Activated B cell treated with CpG ODN at 0.5 μM for 24 hours (primary cell): ENCODE results near the gene PREX1. TPM values are rescaled to one million over a fixed set of nuclear protein-coding genes. Genes with fewer than 3 reads are reported as not detected.

Source experiments
- ATAC-seq: fragments of 200-7000 bp; cut with Tn5 transposase; one replicate; pipeline ENCODE4 v1.10.0; 2021; ENCODE audit warnings: low read depth, mild to moderate bottlenecking, moderate library complexity
- CTCF ChIA-PET: fragments of 350-600 bp; sonication (Branson Sonifier 250); formaldehyde crosslinking; loops from one replicate; lab custom pipeline; 2021; ENCODE audit warnings: antibody characterized with exemption; lab: Charles Lee
- POLR2A ChIA-PET: fragments of 350-600 bp; sonication (Branson Sonifier 250); formaldehyde crosslinking; loops from one replicate; lab custom pipeline; 2021; ENCODE audit warnings: antibody characterized with exemption; lab: Charles Lee
- DNase-seq: peaks from one replicate; pipeline ENCODE4 v3.0.0; 2022
- H3K27ac Mint-ChIP-seq: one replicate; pipeline ENCODE4 v1.8.0; 2020; ENCODE audit warnings: mixed read lengths
- H3K27me3 Mint-ChIP-seq: one replicate; pipeline ENCODE4 v1.8.0; 2021; ENCODE audit warnings: mixed read lengths
- H3K36me3 Mint-ChIP-seq: one replicate; pipeline ENCODE4 v1.8.0; 2021; ENCODE audit warnings: low read depth, mixed read lengths
- H3K4me1 Mint-ChIP-seq: one replicate; pipeline ENCODE4 v1.8.0; 2021; ENCODE audit warnings: mixed read lengths
- H3K4me3 Mint-ChIP-seq: one replicate; pipeline ENCODE4 v1.8.0; 2020; ENCODE audit warnings: mild to moderate bottlenecking, mixed read lengths
- H3K9me3 Mint-ChIP-seq: one replicate; pipeline ENCODE4 v1.8.0; 2020; ENCODE audit warnings: mixed read lengths
- intact Hi-C: fragments of 100-400 bp; cut with micrococcal nuclease; formaldehyde crosslinking; loops from one replicate; pipeline ENCODE4 v1.15.1; 2024
- total RNA-seq: library from RNA; stranded (reverse); gene quantifications from 2 replicates; pipeline ENCODE4 v1.2.3, GENCODE V29; 2022
- TF ChIP-seq, protein P1 (sequence below): fragments of 200-600 bp; IDR thresholded peaks from one replicate; pipeline ENCODE4 v1.8.0; 2022; ENCODE audit warnings: antibody characterized with exemption, mild to moderate bottlenecking

The PREX1 gene
- total RNA-seq, 1 donor from 2014 or later: 71.4 TPM

DNA sequence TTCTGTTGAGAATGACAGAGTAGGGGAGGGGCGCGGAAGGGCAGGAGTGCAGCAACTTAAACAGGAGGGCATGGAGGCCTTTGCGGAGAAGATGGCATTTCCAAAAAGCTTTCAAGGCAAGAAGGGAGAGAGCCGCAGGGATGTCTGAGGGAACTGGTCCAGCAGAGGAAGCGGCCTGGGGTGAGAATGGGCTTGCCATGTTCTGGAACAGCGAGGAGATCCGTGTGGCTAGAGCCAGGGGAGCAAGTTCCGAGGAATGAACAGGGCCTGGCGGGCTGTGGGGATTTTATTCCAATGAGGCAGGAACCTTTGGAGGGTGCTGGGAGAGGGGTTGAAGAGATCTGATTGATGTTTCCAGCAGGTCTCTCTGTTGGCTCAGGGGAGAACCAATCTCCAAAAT, 86.1 kb downstream of the PREX1 start:
- no peaks in the 10 kb centered on the region for H3K27me3 Mint-ChIP-seq
- H3K27ac Mint-ChIP-seq: no peak overlapping the region
- H3K4me3 Mint-ChIP-seq: no peak overlapping the region
- intact Hi-C loops: no loop called here
- ChIA-PET POLR2A (interaction anchor here (0.6 kb wide), 1 partner anchor 18 kb away, joined by 4 read pairs; no protein-coding TSS in a partner anchor), CTCF (no interaction called here)
- H3K36me3 Mint-ChIP-seq: peaks cover 71% of the 10 kb centered on the region
- no peaks in the 10 kb centered on the region for H3K9me3 Mint-ChIP-seq
- TF ChIP-seq, protein P1, sequence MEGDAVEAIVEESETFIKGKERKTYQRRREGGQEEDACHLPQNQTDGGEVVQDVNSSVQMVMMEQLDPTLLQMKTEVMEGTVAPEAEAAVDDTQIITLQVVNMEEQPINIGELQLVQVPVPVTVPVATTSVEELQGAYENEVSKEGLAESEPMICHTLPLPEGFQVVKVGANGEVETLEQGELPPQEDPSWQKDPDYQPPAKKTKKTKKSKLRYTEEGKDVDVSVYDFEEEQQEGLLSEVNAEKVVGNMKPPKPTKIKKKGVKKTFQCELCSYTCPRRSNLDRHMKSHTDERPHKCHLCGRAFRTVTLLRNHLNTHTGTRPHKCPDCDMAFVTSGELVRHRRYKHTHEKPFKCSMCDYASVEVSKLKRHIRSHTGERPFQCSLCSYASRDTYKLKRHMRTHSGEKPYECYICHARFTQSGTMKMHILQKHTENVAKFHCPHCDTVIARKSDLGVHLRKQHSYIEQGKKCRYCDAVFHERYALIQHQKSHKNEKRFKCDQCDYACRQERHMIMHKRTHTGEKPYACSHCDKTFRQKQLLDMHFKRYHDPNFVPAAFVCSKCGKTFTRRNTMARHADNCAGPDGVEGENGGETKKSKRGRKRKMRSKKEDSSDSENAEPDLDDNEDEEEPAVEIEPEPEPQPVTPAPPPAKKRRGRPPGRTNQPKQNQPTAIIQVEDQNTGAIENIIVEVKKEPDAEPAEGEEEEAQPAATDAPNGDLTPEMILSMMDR: no peak
- DNase-seq (no peak), ATAC-seq (no peak)
- H3K4me1 Mint-ChIP-seq: peaks cover 48% of the 10 kb centered on the region

DNA sequence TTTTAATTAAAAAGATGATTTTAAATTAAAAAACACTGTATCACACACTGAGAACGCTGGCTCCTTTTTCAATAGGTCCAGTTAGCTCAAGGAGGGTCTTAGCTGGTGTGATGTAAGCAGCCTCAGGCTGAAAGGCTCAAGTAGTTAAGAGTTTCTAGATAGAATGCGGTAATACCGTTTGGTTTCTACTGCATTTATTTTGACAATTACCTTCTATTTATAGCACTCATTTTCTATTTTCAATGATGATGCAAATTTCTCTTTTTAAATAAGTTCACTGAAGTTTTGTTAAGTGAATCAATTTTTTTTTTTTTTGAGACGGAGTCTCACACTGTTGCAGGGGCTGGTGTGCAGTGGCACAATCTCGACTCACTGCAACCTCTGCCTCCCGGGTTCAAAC, 87.1 kb downstream of the PREX1 start:
- no peaks in the 10 kb centered on the region for H3K9me3 Mint-ChIP-seq
- intact Hi-C loops: no loop called here
- DNase-seq (no peak), ATAC-seq (no peak)
- H3K4me1 Mint-ChIP-seq: peaks cover 57% of the 10 kb centered on the region
- peaks cover 74% of the 10 kb centered on the region for H3K36me3 Mint-ChIP-seq
- no peak overlapping the region for H3K27ac Mint-ChIP-seq
- no peak overlapping the region for H3K4me3 Mint-ChIP-seq
- TF ChIP-seq, protein P1: no peak
- ChIA-PET POLR2A (interaction anchor here (1.4 to 1.5 kb wide), 2 partner anchors 48 to 88 kb away, joined by 3 to 8 read pairs; no protein-coding TSS in a partner anchor), CTCF (interaction anchor here (0.7 kb wide), 1 partner anchor 26 kb away, joined by 4 read pairs; no protein-coding TSS in a partner anchor)
- no peaks in the 10 kb centered on the region for H3K27me3 Mint-ChIP-seq

DNA sequence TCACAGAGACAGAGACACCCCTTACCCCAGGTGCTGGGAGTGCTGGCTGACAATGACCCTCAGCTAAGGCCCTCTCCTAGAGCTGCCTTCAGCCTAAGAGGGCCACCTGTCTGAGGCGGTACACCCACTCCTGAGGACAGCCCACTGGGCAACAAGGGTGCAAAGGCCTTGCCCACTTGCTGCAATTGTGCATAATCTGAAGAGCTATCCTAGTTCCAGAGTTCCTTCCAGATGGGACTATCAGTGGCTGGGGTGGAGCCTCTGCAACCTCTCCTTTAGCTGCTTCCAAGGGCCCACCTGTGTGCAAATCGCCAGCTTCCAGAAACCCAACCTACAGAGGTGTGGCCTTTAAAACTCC, 87.5 kb downstream of the PREX1 start:
- TF ChIP-seq, protein P1: no peak
- ChIA-PET POLR2A (interaction anchor here (1.4 to 1.5 kb wide), 2 partner anchors 48 to 88 kb away, joined by 3 to 8 read pairs; no protein-coding TSS in a partner anchor), CTCF (interaction anchor here (0.7 kb wide), 1 partner anchor 26 kb away, joined by 4 read pairs; no protein-coding TSS in a partner anchor)
- Mint-ChIP-seq H3K27ac (peak overlapping the region; percentile 83), H3K27me3 (no peaks in the 10 kb centered on the region), H3K4me1 (peaks cover 58% of the 10 kb centered on the region), H3K9me3 (no peaks in the 10 kb centered on the region), H3K4me3 (no peak overlapping the region), H3K36me3 (peaks cover 71% of the 10 kb centered on the region)
- intact Hi-C loops: no loop called here
- DNase-seq (no peak), ATAC-seq (no peak)

DNA sequence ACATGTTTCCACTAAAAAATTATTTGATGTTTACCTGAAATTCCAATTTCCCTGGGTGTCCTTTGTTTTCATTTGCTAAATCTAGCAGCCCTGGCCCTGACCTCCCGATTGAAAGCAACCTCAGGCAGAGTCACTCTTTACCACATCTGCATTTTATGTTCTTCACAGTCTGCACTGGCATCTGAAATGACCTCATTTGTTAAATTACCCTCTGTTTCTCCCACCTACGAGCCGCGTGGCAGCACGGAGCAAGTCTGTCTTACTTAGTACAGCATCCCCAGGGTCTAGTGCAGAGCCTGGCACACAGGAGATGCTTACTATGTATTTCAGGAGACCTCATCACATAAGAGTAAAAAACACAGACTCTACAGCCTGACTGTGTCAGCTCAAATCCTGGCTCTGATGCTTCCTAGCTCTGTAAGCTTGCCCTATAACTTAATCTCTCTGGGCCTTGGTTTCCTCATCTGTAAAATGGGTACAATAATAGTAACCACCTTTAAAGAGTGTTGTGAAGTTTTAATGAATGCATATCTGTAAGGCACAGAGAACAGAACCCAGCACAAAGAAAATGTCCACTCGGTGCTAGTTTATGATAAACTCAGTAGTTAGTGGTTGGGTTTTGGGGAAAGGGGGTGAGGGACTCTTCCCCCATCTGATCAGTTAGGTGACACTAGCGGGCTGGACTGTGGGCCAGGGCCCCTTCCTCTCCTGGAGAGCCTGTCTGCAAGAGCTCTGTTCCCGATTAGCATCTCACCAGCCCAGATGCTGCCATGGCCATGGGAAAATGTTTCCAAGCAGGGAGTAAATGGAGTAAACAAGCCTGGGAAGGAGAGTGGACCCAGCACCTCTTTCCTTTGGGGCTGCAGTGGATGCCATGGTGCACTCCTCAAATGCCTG, 88.2 kb downstream of the PREX1 start:
- DNase-seq: no peak
- Mint-ChIP-seq H3K4me3 (peak overlapping the region; percentile 17), H3K9me3 (no peaks in the 10 kb centered on the region), H3K27me3 (no peaks in the 10 kb centered on the region), H3K27ac (peak overlapping the region; percentile 83), H3K4me1 (peaks cover 59% of the 10 kb centered on the region), H3K36me3 (peaks cover 71% of the 10 kb centered on the region)
- TF ChIP-seq, protein P1: no peak
- intact Hi-C loops: loop anchor here (2.0 kb wide), 1 partner anchor 21 kb away; no protein-coding TSS in a partner anchor
- peak; percentile 40 for ATAC-seq
- POLR2A ChIA-PET: interaction anchor here (1.0 to 2.0 kb wide), 12 partner anchors 12 to 107 kb away, joined by 3 to 18 read pairs (median 6); partner anchors contain the start of gene PREX1
- CTCF ChIA-PET: interaction anchor here (1.5 to 2.6 kb wide), 2 partner anchors 28 to 165 kb away, joined by 3 to 12 read pairs; no protein-coding TSS in a partner anchor
